HG03575 (cell line): ENCODE data around the gene ZNF697.

Source experiments
- ATAC-seq: cut with Tn5 transposase; IDR thresholded peaks from one replicate; pipeline ENCODE4 v1.9.1; 2021; ENCODE audit not compliant: unreplicated experiment, insufficient number of reproducible peaks, low FRiP score; ENCODE audit errors: extremely low read depth

The ZNF697 gene

GRCh38 chr1:119670898-119671297, 22.8 kb upstream of the ZNF697 start:
- ATAC-seq, result no peak

DNA sequence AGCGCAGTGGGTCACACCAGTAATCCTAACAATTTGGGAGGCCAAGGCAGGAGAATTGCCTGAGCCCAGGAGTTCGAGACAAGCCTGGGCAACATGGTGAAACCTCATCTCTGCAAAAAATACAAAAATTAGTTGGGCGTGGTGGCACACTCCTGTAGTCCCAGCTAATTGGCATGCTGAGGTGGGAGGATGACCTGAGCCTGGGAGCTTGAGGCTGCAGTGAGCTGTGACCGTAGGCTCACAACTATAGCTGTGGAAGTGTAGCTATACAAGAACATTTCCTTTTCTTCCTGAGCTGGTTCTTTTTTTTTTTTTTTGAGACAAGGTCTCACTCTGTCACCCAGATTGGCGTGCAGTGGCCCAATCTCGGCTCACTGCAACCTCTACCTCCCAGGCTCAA, 19.1 kb upstream of the ZNF697 start:
- ATAC-seq, result no peak

DNA sequence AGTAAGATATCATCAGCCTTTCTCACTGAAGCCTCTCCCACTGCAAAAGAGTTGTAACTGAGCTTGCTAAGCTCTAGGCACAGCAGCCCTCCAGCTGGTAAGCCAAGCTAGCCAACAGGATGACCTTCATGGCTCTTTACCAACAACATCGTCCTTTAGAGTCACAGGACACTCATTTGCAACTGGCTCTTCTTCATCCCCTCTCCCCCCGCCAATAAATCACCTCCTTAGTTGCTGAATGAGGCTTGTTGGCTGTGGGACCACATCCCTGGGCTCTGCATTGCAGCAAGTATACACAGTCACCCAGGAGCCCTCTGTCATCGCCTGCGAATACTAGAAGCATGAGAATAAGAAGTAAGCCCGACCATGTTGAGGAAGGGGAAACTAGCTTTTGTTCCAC, 16.0 kb upstream of the ZNF697 start:
- no peak for ATAC-seq

GRCh38 chr1:119662034-119662437, 14.0 kb upstream of the ZNF697 start:
- ATAC-seq, result no peak

DNA sequence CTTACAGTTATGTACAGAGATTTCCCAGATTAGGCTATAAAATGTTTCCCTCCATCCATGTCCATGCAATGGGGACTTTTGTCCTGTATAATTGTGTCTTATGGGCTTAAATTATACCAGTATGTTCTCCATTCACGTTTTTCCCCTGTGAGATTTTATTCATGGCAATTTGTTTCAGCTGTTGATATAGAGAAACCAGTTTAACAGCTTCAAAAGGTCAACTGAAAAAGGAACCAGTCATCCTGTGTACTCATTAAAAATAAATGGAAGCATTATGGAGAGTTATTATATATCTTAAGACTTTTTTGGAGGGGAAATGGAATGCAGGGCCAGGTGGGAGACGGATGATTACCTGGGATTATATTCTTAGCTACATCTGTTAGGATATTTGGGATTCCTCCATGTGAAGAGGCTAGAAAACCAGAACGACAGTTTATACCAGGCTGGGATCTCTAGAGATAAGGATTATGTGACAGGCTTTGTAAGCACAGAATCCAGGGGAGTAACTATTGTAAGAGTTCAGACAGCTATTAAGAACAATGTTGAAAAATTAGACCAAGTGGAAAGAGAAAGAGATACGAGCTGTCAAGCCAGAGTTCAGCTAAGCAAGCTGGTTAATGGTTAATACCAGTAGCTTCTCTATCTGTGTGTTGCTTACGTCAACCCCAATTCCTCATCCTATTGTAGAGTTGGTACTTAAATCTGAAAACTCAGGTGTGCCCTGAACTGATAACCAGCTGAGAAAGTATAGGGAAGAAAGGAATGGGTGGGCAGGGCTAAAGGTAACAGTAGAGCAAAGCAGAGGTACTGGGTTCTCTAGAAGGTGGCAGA, 12.4 kb upstream of the ZNF697 start:
- ATAC-seq, result no peak

GRCh38 chr1:119659628-119660027, 11.6 kb upstream of the ZNF697 start:
- ATAC-seq, result no peak

GRCh38 chr1:119656410-119656955, 8.4 kb upstream of the ZNF697 start:
- no peak for ATAC-seq

- ATAC-seq, result no peak
Observed at GRCh38 chr1:119655154-119655553, 7.1 kb upstream of the ZNF697 start.

GRCh38 chr1:119653839-119654170, 5.7 kb upstream of the ZNF697 start:
- ATAC-seq, result no peak

DNA sequence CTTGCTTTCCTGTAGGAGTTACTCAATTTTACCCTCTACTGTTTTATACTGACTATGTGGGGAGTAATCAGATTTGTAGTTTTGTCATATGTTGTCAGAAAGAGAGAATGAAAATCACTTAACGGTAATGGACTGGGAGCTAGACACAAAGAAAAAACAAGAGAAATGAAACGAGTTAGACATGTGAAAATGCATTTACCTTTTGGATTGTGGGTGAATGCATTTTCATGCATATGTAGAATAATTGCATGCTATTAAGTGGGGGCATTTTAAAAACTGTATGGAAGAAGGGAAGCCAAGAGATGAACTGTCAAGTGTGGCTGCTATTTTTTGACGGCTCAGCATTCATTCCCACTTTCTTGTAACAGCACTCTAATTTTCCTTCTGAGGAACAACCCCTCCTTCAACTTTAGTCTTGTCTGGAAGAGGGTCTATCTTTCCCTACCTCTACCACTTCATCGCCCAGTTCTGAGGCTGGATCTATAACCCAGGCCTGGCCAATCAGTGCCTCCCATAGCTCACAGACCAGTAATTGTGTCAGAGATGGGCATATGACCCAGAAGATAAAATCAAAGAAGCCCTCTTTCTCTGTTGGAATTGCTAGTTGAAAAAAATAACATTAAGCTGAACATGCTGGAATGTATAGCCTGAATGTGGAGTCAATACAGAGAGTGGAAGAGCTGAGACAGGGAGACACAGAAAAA, 5.2 kb upstream of the ZNF697 start:
- ATAC-seq, result no peak

- ATAC-seq, result no peak
Observed at GRCh38 chr1:119652587-119652986, 4.5 kb upstream of the ZNF697 start.

- no peak for ATAC-seq
Observed at GRCh38 chr1:119651641-119652040, 3.6 kb upstream of the ZNF697 start.

DNA sequence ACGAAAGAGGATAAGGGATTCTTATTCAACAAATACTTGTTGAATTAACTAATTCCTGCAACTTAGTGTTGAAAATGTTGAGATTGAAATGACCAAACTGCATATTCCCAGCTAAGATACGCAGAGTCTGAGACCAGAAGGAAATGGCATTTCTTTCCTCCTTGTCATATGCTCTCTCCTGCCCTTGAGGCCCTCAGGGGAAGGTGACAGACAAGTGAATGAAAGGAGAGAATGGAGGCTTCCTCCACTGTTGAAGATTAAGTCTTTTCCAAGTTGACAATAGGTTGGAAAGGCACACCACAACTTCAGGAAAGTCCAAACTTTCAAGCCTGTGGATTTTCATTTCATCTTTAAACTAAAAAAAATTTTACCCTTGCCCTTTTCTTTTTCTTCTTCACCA, 3.1 kb upstream of the ZNF697 start:
- ATAC-seq, result no peak

- no peak for ATAC-seq
Observed at GRCh38 chr1:119648620-119649004, 546 bp upstream of the ZNF697 start.

GRCh38 chr1:119647228-119647733, 785 bp downstream of the ZNF697 start:
- no peak for ATAC-seq

DNA sequence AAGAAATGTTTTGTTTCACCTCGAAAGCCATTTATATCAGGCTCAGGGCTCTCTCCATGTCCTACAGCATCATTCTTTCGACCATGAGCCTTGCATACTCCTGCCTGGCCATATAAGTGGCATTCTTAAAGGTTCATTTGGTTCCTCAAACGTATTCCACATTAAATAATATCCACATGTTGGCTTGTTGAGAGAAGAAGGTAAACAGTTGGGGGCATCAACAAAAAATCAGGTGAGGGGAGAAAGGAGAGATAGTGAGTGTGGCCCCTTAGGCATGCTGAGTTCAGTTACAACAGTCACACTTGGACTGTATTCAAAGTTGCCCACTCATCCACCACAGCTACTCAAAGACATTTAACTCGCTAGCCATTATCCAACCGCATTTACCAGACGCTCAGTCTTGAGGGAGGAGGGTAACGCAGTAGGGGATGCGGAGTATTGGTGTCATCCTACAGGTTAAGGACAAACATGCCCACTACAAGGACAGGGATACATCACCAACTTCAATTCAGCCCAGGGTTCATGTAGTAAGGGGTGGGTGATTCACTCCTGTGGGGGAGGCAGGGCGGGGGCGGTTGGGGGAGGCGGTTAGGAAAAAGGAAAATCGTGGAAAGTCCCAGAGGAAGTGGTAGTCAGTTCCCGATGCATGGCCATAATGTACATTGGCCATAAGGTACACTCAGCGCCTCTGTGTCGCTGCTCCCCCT, 1.4 kb downstream of the ZNF697 start:
- no peak for ATAC-seq

DNA sequence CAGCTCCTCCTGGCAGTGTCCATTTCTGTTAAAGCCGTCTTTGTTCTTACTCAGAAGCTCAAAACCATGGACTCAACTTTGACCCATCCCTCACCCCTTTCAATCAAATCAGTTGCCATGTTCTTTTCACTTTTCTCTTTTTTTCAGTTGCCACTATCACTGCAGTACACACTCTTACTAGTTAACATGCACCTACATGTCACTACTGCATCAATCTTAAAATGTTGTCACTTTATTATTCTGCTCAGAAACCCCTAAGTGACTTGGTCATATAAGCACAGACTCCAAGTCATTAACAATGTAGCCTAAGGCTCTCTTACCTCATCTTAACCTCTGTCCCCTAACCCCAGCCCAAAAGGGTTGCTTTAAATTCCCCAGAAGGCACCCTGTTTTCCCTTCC, 9.0 kb downstream of the ZNF697 start:
- ATAC-seq, result no peak

DNA sequence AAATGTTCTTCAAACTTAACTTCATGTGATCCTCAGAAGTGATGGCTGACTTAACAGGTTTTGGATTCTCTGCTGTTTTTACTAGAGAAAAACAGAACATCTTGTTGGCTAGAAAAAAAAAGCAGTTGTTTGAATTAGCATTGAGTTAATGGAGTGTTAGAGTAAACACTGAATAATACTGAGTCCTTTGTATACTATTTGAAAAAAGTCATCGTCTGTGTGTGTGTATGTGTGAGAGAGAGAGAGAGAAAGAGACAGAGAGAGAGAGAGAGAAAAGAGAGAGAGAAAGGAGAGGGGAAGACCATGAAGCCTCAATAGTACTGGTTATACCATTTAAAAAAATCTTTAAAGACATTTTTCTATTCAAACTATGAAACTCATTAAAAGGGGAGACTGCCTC, 10.4 kb downstream of the ZNF697 start:
- no peak for ATAC-seq

- no peak for ATAC-seq
Observed at GRCh38 chr1:119636491-119637089, 11.5 kb downstream of the ZNF697 start.
